HG03439 (cell line): Measurements from ENCODE around the gene ENO1.
"Not testable (repeated sequence)": the region's sequence is repeated elsewhere in the genome, so short reads cannot be mapped to it uniquely, and the experiment has no call there.

Experiments used
- ATAC-seq: cut with Tn5 transposase; IDR thresholded peaks from one replicate; pipeline ENCODE4 v1.9.1; 2021; ENCODE audit warnings: mild to moderate bottlenecking, moderate library complexity; ENCODE audit not compliant: unreplicated experiment

Gene ENO1

DNA sequence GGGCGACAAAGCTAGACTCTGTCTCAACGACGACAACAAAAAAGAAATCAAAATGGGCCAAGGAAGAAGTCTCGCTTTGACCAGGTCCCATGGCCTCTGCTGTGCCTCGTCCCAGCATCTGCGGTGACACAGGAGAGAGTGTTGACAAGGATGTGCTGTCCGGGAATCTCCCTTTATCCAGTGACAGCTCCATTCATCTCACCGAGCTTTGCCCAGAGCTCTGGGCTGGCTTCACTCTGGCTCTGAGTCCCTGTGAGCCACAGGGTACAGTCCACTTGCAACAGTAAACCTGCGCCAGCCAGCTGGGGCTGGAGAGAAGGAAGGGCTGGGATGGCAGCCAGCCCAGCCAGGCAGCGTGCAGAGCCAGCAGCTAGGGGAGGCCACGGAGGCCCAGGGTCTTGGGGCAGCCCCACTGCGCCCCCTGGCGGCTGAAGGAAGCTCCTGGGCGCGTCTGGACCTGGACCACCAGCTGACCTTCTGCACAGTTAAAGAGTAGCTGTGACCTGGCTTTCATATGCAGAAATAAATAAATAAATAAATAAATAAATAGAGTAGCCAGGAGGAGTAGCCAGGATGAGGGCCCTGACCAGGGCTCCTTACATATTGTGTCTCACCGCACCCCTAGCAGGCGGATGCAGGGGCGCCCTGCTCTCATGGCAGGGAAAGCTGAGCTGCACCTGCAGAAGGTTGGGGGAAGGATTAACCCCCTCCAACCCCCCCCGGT, 29.7 kb downstream of the ENO1 start:
- no peak for ATAC-seq

DNA sequence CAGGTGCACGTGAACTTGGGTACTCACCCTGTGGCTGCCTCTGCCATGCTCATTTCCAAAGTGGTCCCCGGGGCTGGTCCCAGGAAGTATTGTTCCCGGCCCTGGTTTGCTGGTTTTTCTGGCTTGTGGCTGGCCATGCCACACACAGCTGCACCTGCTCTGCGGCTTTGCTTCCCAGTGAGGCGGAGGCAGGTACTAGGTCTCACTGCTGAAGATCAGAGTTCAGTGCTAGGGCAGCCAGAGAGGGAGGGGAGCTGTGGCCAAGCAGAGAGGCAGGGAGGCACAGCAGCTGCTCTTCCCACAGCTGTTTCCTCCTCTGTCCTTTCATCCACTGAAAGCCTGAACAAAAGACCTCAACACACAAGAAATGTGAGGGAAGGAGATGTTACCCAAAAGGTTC, 30.5 kb downstream of the ENO1 start:
- ATAC-seq = no peak

DNA sequence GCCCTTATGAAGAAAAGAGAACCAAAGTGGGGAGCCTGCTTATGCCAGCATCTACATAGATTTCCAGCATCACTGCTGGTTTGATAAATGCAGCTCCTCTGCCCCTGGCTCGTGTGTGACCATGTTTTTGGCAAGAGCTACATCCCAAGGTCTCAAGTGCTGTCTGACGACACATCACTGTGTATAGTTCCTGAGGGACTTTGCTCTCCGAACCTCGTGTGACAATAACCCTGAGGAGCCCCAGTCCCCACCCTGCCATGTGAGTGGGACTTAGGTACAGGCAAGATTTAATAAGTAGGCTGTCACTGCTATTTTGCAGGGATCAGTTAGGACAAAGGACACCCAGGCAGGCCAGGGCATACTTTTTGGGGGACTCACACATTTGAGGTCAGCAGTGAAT, 32.2 kb downstream of the ENO1 start:
- ATAC-seq = no peak

DNA sequence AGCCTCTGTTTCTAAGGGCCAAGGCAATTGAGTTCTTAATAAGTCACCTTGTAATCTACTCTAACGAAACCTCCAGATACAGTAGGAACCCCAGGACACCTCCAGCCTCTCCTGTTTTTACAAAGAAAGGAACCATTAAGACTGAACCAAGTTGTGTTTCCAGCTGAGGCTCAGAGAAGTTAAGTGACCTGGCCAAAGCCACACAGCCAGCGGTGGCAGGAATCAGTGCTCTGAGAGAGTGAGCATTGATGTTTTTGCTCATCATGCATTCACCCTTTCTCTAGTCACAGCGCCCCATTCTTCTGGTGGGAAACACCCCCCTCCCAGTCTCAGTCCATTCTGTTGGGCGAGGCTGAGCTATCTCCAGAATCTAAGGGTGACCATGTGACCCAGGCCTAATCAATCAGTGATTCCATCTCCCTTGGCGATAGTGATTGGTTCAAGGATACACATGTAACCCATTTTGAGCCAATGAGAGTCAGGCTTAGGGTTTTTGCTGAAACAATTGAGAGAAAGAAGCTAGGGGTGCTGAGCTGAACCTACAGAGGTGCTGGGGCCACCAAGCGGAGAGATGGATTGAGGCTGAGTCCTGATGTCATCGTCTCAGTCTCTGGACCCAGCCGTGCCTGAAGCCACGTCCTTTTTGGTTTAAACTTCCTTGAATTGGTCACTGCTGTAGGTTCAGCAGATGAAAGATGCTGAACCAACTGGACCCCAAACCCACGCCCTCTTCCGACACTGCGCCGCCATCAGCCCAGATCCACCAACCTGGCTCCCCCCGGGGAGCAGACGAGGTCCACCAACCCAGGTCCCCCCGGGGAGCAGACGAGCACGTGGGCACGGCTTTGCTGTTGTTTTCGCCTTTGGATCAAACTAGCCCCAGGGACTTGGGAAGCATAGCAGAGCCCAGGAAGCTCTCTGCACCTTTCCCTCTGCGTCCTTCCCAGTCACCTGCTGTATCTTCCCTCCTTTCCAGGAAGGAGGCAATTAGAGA, 33.1 kb downstream of the ENO1 start:
- no peak for ATAC-seq

DNA sequence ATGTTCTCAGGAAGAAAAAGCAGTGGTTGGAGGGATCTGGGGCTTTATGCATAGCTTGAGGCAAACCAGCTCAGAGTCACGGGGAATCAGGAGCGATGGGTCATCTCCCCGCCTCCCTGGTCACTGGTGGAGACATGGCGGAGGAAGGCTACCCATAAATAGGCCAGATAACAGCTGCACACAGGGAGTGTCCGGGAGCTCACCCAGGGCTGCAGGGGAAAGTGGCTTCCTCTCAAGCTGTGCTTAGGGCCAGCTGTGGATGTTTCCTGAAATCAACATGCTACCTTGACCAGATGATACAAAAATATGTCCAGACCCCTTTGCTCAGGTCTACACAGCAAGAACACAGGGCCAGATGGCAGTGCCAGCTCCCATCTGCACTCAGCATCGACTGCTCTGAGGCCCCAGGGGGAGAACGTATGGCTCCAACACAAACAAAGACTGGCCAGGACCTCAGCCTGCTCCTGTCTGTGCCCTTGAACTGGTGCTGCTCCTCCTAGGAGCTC, 33.9 kb downstream of the ENO1 start:
- no peak for ATAC-seq

DNA sequence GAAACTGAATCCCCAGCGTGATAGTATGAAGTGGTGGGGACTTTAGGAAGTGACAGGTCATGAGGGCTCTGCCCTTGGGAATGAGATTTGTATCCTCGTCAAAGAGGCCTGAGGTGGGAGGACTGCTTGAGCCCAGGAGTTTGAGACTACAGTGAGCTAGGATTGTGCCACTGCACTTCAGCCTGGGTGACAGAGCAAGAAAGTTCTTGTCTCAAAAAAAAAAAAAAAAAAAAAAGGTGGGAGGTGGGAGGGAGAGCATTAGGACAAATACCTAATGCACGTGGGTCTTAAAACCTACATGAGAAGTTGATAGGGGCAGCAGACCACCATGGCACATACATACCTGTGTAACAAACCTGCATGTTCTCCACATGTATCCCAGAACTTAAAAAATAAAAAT, 37.1 kb downstream of the ENO1 start:
- no peak for ATAC-seq

DNA sequence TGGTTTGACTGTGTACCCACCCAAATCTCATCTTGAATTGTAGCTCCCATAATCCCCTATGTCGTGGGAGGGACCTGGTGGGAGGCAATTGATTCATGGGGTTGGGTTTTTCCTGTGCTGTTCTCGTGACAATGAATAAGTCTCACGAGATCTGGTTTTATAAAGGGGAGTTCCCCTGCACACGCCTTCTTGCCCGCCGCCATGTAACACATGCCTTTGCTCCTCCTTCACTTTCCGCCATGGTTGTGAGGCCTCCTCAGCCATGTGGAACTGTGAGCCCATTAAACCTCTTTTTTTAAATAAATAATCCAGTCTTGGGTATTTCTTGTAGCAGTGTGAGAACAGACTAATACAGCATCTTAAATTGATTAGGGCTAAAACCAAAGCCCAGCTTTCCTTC, 38.5 kb downstream of the ENO1 start:
- no peak for ATAC-seq

DNA sequence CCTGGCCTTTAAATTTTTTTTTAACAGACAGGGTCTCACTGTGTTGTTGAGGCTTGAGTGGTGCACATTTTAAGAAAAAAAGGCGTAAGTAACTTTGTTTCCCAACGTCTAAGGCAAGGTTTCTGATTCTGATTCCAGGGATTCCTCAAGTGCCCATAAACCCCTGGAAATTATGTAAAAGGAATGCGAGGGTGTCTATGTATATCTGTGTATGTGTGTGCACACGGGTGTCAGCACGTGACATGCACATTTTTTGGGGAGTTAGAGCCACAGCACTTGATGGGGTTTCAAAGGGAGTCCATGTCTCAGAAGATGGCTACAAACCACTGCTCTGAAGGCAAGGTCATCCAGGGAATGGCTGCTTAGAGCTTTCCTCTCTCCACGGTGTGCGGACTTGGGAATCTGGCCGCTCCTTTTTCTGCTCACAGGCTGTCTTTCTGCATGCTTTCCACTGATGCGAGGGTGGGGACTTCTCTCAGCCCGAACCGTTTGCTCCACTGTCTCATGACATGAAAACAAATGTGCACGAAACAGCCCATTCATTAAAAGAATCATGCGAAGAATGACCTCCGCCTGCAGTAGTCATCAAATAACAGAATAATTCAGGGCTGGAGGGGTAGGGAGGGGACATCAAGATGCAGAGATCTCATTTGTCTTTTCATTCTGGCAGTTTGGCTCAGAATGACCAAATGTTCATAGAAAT, 42.4 kb downstream of the ENO1 start:
- ATAC-seq = no peak

DNA sequence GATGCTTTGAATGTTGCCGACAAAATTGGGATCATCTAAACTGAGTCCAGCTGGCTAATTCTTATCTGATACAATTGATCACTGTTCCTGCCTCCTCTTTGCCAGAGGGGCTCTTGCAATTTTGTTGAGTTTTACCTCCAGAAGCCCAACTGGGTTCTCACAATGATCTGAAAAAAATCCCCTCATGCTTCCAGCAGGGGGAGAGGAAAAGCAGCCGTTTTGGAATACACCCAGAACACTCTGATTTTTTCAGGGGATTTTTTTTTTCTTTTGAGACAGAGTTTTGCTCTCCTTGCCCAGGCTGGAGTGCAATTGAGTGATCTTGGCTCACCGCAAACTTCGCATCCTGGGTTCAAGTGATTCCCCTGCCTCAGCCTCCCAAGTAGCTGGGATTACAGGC, 47.1 kb downstream of the ENO1 start:
- ATAC-seq = no peak

DNA sequence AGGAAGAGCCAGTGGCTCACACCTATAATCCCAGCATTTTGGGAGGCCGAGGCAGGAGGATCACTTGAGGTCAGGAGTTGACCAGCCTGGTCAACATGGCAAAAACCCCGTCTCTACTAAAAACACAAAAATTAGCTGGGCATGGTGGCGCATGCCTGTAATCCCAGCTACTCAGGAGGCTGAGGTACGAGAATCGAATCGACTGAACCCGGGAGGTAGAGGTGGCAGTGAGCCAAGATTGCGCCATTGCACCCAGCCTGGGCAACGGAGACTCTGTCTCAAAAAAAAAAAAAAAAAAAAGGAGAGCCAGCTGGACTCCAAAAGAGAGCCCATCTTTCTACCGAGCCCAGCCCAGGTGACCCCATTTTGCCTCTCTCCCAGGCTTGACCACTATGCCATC, 47.8 kb downstream of the ENO1 start:
- ATAC-seq = not testable (repeated sequence)

DNA sequence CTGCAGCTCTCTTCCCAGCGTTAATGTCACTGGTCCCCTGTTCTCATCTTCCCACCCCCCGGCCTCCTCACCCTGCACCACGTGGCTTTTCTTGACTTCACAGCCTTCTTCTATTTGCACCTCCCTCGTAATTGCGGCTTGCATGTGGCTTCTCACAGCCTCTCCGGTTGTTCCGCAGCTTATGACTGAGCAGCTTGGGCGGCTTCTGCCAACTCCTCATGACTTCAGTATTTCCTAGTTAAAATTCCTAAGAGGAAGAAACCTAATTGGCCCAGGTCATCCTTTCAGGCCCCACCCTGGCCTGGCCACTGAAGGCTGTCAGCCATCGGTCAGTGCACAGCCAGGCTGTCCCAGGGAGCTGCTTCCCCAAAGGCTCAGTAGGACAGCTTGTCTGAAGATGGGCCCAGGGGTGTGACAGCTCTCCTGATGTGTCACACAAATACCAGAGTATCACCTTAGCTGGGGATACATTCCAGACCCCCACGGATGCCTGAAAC, 52.5 kb downstream of the ENO1 start:
- ATAC-seq = no peak

DNA sequence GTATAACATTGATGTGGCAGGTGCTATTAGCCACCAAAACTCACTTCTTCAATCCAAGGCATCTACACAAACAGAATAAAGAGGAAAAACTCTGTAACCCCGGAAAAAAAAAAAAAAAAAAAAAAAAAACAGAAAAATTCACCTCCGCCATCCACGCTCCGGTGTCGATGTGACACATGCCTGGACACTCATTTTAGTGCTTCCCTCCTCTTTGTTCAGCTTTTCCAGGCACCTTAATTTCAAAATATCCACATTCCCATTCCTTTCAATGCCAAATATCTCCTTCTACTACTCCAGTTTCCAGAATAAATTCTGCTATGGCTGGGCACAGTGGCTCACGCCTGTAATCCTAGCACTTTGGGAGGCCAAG, 55.2 kb downstream of the ENO1 start:
- no peak for ATAC-seq

DNA sequence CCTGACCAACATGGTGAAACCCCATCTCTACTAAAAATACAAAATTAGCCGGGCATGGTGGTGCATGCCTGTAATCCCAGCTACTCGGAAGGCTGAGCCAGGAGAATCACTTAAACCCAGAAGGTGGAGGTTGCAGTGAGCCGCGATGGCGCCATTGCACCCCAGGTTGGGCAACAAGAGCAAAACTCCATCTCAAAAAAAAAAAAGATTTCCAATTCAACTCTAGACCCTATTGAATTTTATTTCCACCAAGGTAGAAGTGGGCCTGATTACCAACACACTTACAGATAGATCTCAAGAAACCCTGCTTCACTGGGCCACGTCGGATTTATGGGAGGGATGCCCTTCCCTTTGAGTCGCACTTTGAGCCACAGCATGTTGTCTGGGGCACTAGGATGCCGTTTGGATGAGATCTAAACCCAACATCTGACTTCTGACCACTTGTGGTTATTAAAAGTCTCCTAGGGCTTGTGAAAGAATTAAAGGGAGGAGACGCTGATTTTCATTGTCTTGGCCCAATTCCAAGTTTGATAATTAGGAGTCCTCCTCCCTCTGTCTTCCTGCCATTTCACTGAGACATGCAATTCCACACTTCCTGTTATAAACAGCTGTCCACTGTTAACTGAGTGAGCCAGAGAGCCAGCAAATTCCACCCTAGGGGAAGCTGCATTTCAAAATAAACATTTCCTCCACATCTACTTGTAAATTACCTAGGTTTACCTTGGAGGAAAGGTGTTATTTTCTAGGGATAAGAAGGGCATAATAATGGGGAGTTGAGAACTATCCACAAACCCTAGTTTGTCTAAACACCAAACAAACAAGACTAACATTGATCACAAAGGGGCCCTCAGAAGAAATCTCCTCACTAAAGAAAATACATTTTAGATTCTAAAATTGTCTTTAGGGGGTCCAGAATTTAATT, 55.9 kb downstream of the ENO1 start:
- no peak for ATAC-seq

DNA sequence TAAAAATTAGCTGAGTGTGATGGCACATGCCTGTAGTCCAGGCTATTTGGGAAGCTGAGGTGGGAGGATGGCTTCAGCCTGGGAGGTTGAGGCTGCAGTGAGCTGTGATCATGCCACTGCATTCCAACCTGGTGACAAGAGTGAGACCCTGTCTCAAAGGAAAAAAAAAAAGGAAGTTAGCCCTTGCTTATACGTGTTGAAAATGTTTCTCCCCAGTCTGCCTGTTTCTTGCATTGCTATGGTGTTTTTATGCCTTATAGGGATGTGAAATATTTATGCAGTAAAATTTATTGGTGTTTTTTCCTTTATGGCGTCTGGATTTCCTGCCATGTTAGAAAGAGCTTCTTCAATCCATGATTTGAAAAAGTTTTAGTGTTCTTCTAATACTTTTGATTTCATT, 57.4 kb downstream of the ENO1 start:
- ATAC-seq = no peak

DNA sequence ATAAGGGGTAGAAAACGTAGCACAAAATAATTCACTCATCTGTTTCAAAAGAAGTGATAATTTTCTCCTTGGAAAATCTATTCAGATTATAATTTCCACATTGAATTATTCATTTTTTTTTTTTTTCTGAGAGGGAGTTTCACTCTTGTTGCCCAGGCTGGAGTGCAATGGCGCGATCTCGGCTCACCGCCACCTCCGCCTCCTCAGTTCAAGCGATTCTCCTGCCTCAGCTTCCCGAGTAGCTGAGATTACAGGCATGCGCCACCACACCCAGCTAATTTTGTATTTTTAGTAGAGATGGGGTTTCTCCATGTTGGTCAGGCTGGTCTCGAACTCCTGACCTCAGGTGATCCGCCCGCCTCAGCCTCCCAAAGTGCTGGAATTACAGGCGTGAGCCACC, 59.7 kb downstream of the ENO1 start:
- not testable (repeated sequence) for ATAC-seq

DNA sequence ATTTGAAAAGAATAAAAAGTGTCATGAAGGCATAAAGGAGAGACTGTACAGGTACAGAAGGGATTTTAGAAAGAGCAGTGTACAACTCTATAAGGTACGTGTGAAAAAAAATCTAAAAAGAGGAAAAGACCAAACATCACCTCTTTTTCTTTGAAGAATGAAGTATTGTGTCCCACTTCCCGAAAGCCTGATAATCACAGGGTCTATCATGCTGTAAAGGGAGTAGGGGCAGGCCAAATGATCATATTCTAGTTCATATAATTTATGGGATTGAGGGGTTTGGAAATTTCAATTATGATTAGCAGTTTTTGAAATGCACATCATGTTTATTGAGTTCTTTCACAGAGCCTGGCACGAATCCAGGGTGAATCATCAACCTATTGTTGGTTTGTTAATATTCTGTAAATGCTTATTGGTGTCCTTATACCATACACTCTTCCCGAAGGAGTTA, 60.1 kb downstream of the ENO1 start:
- ATAC-seq = no peak

DNA sequence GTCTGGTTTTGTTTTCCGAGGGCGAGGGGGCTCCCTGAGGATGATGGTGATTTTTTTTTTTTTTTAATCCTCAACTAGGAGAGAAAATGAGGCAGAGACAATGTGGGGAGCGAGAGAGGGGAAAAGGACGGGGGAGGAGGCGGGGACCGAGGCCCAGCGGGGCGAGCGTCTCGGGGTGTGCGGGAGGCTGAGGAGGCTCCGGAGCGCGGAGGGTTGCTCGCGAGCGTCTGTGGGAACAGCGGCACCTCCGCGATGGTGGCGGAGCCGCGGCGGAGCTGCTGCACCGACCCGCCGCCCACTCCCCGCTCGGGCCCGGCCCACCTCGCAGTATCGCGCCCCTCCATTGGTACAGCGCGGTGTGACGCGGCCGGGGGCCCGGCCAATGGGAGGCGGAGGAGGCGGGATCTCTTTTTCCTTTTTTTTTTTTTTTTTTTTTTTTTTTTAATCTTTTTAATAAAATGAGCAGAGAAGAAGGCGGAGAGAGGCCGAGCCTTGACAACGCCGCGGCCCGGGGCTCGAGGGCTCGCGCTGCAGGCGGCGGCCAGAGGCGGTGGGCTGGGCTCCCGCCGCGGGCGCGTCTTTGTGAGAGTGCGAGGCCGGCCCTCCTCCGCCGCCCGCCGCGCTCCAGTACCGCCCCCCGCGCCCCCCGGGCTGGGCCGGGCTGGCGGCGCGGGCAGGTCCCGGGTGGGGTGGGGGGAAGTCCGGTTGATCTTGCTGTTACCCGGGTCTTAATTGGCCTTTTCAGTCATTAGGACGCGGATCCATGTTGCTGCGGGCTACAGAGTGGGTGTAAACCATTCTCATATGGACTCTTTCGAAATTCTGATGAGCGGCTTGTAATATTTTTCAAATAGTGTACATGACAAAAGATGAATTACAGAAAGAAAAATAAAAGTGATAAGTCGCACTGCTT, 60.8 kb downstream of the ENO1 start, which contains the start of gene RERE:
Gene RERE, minus strand, starts transcription at position 229 of the 913 bp plus-strand sequence.
- ATAC-seq = peak; percentile 95

DNA sequence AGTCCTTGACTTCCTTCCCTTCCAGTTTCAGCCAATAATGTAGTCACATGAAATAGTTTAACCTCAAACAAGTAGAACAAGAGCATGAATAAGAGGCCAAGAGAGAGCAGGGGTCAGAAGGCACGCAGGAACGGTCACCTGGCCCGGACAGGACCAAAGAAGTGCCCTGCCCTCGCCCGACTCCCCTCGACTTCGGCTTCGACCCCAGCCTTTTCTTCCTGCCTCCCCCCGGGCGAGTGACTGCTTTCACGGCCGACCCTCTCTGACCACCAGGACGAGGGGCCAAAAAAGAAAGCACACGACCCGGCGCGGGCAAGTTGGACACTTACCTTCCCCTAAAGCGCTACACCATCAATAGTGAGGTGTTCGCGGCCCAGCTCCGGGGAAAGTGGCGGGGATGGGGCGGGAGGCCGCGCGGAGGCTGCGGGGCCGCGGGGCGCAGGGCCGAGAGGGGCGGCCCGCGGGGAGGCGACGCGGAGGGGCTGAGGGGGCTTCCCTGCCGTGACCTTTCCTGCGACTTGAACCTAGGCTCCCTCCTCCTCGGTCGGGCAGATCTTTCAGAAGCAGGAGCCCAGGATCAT, 61.6 kb downstream of the ENO1 start:
- peak; percentile 17 for ATAC-seq
